NCI-H1436 treated with DMSO at 0.1 percent for 48 hours (cell line): ENCODE data around the gene CTSE.
"Not testable (repeated sequence)": the region's sequence is repeated elsewhere in the genome, so short reads cannot be mapped to it uniquely, and the experiment has no call there.

Experiments used
- DNase-seq: peaks from one replicate; lab custom pipeline; 2025; lab: John Stamatoyannopoulos, UW

Gene CTSE

DNA sequence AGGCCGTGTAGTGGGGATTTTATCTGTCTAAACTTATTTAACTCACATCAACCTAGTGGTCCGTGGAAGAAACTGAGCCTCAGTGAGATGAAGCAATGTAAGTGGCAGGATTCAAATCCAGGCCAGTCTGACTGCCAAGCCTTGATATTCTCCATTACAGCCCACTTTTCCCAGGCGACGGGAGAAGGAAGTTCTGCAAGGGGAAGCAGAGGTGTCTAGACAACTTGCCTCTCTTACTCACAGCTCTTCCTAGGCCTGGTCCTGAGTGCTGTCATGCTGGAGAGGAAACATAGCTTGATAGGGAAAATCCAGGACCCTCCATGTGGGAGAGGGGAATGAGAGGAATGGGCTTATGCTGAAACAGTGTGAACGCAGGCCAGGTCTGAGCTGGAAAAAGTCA, 9.1 kb downstream of the CTSE start:
- DNase-seq, result no peak

DNA sequence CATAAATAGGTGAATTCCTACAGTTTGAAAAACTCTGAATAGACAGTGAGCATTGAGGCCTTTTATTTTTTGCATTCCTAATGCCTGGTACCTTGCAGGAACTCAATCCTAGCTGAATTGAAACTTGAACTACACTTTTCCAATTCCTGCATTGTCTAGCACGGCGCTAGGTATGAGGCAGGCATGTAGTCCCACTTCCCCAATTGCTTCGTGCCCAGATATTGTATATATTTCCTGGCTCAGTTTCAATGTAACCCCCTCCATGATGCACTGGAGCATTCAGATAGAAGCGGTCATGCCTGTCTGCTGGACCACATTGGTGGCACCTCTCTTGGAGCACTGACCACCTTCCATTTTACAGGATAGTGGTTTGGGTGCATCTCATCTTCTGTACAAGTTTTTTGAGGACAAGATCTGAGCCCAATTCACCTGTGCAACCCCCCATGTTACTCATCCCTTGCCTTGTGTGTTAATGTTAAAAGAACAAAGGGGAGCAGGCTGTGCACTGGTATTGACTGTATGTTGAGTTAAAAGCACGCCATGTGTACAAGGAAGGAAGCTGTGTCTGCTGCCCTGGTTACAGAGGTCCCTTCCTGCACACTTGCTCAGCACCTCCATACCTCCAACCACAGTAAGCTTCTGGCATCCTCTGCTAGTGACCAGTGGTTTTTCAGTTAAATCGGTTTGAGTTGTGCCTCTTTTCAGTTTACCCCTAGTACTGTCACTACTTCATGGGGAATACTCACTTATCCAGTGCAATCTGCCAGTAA, 10.5 kb downstream of the CTSE start:
- DNase-seq, result no peak

DNA sequence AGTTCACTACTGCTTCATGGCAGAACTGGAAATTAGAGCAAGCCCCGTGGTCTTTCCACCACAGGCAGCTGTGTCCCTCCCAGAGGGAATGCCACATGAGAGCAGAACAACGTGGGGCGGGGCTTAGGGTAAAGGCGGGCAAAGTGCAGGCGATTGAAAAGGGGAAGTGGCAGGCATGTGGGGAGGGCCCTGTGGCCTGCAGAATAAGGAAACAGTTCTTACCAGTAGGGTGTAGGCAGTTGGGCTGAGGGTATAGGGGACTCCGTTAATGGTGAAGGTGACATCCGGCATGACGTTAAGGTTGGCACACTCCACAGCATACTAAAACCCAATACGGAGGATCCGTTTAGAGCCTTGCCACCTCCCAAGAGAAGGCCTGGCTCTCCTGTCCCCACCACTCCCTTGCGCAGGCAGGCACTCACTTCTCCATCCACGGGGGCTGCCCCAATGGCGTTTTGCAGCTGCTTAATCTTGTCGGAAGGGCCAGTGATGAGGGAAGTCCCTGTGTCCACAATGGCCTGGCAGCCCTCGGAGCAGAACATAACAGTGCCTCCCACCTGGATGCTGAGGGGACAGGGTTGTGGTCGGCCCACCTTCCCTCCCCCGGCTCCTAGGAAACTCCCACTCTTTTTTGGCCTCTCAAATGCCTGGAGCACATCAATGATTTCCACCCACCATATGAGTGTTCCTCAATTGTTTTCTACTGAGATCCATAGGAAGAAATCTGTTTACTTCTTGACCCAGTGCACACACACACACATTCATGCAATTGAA, 11.4 kb downstream of the CTSE start:
- no peak for DNase-seq

GRCh38 chr1:206011057-206011456, 12.6 kb downstream of the CTSE start:
- DNase-seq, result no peak

DNA sequence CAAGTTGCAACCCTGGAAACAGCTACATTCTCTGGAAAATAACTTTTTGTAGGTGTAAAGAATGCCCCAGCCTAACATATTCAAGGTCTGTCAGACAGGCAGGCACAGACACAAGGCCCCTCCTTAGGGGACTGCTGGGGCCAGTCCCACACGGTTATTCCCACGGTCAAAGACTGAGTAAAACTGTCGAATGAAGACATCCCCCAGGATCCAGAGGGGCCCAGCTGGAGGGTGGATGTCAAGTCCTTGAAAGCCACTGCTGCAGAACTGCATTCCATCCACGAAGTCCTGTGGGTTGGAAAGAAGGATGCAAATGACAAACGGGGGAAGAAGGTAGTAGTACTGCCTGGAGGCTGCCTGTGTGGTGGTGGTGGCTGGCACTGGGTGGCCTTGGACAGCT, 13.6 kb downstream of the CTSE start:
- DNase-seq, result no peak

GRCh38 chr1:206006946-206007345, 16.7 kb downstream of the CTSE start:
- DNase-seq, result no peak

- DNase-seq, result no peak
Observed at GRCh38 chr1:206005778-206006180, 17.9 kb downstream of the CTSE start.

DNA sequence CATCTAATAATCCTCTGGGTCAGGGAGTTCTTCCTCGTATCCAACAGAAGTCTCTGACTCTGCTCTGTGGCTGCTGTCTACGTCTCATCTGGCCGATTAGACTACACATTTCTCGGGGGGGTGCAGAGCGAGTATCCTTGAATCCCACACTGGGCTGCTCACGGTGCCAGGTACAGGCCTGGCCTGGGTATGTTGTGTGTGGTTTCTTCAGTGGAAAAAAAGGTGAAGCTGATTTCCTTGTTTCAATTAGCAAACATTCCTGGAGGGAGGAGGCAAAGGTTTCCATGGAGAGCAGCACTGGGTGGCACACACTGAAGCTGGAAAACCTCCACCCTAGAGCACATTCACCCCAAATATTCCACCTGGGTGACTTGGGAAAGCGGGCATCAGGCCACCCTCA, 18.5 kb downstream of the CTSE start:
- DNase-seq, result no peak

DNA sequence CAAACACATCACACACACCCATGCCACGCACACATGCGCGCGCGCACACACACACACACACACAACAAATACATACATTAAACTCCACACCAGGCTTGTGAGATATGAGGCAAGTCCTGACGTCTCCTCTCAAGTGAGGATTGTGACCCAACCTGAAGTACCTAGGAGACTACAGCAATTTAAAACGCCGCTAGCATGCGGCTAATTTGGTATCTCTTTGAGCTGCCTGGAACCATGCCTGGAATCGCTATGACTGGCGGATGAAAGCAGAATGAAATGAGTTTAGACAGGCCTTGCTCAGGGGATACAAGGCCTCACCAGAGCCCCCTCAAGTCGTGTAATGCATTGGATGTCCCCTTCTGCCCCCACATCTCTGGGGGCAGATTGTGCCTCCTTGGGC, 18.9 kb downstream of the CTSE start:
- no peak for DNase-seq

- no peak for DNase-seq
Observed at GRCh38 chr1:206003854-206004800, 19.6 kb downstream of the CTSE start.

DNA sequence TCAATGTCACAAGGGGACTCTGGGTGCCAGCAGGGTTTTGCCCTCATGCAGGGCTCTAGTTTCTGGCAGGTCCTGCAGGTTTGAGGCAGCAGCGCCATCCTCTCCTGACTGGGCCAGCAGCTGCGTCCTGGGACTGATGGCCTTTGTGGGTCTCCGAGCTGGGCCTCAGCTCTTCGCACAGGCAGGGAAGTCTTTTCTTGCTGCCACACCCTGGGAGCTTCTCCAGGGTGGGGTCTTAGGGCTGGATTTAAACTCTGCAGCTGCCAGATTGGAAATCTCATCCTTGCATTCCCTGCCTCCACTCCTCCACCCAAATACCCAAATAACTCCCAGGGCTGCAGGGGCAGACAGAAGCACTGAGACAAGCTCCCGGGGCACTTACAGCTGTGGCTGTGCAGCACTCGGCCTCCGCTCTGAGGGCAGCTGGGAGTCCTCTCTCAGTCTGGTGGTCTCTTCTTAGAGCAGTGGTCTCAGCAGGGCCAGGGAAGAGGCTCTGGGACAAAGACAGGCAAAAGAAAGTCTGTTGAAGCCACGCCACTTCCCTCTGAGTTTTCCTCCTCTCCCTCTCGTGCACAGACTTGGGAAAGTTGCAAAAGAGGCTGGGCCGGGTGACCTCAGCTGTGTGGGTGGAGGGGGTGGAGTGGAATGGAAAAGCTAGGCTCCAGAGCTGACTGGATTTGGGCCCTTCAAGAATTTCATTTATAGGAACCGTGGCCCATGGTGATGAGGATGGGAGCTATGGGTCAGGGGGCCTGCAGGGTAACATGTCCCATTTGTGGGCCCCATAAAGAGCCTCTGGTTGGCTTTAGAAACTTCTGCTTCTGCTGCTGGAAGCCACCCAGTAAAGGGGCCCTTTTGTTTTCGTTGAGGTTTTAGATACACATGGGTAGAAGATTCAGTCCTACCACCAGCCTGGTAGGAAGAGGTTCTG, 20.6 kb downstream of the CTSE start, which contains the start of gene RAB7B:
Gene RAB7B, minus strand, starts transcription at position 525 of the 931 bp plus-strand sequence. CDS start 9,260 bp downstream, outside the sequence.
- DNase-seq, result no peak

DNA sequence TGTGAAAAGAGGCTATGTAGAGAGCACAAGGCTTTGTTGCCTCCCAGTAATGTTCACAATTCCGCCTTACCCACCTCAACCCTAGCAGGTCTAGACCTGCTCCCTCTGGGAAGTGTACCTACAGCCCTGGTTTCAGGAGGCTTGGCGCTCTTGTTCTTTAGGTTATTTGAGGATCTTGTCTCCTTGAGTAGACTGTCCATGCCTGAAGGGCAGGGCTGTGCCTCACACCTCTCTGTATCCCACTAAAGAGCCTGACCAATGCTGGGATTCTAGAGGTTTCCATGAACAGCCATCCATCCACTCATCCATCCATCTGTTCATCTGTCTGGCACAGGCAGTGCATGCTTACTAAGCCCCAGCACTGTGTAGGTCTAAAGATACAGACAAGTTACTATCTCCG, 21.5 kb downstream of the CTSE start:
- DNase-seq, result no peak

DNA sequence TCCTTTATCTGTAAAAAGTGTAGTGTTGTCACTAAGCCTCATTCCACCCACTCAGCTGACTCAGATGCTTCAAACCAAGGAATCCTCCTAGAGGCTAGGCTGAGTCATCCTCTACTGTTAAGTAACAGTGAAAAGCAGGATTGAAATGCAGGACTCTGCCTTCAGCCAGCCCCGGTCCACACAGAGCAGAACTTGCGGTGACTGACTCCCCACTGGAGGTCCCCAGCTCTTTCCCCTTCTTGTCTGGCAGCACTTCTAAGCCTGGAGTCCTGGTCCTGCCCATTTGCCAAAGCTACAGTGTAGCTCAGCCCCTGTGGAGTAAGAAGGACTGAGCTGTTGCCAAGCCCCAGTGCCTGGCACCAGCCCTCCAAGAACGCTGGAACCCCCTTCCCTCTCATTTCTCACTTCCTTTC, 22.2 kb downstream of the CTSE start:
- no peak for DNase-seq

GRCh38 chr1:206000641-206001339, 22.9 kb downstream of the CTSE start:
- DNase-seq, result no peak

GRCh38 chr1:205998457-205999241, 25.0 kb downstream of the CTSE start:
- no peak for DNase-seq

- not testable (repeated sequence) for DNase-seq
Observed at GRCh38 chr1:205996641-205997040, 27.1 kb downstream of the CTSE start.

DNA sequence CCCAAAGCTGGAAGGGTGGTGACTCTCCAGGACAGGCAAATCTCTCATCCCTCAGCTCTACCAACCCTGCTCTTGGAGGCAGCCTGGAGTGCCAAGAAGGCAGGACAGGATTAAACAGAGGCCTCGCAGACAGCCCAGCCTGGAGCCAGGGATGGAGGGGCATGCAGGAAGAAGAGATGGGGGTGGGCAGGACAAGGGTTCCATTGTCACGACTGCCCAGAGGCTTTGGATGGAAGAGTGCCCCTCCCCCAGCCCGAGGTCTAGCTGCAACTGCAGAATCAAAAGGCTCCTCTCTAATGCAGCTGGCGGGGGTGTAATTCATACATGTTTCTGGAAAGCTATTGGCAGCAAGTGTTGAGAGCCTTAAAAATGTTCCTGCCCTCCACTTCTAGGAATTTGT, 29.3 kb downstream of the CTSE start:
- DNase-seq, result no peak

- no peak for DNase-seq
Observed at GRCh38 chr1:205993068-205993467, 30.6 kb downstream of the CTSE start.

GRCh38 chr1:205992218-205992882, 31.3 kb downstream of the CTSE start:
- no peak for DNase-seq
